Breast epithelium (tissue), 3 donors: ENCODE results near the gene KCNJ12.

Experiments used
- CTCF ChIP-seq, 3 donors: fragments of 450-650 bp; IDR thresholded peaks; one replicate each; pipeline ENCODE4 v1.5.1; 2016 to 2017; ENCODE audit warnings: antibody characterized with exemption in 3 of 3, mild to moderate bottlenecking in 3 of 3, moderate library complexity in 3 of 3
- POLR2AphosphoS5 ChIP-seq, 3 donors: sonication (generic); formaldehyde crosslinking; IDR thresholded peaks; one replicate each; pipeline ENCODE4 v1.6.1; 2017; ENCODE audit warnings: antibody characterized with exemption in 3 of 3

DNA sequence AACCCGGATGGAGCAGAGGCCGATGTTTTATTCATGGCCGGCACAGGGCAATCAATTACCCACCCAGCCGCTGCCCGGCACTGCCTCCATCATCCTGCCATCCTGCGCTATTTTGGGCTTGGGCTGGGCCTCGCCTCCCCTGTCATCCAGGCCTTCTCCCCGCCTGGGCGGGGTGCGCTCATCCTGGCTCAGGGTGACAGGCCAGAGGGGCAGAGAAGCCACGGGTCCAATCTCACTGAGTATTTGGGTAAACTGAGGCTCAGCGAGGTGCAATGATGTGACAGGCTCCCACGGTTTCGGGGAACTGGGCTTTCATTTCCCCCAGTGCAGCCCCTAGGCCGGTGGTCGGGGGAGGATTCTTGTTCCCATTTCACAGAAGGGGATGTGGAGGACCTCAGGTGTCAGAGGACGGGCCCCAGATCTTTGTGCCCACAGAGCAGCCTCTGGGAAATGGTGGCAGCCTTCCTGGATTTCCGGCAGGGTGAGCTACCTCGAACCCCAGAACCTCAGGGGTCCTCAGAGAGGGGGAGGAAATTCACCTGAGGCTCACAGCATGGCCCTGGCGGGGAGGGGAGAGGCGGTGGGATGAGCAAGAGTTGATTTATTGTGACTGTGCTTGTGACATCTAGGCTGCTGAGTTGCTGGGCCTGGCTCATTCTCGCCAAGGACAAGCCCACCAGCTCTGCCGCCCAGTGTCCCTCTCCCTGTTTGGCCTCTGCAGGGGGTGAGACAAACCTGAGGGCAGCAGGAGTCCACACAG lies 23.8 kb upstream of the KCNJ12 start:
- no peak for TF ChIP-seq CTCF (IDR thresholded peaks at IDR 0.05)
- TF ChIP-seq POLR2AphosphoS5 (IDR thresholded peaks at IDR 0.05) = no peak
